ENCODE measurements around the gene SERPINB1. TPM values are rescaled to one million over a fixed set of nuclear protein-coding genes. Genes with fewer than 3 reads are reported as not detected.
"Not testable (repeated sequence)": the region's sequence is repeated elsewhere in the genome, so short reads cannot be mapped to it uniquely, and the experiment has no call there.

Gene SERPINB1
- total RNA-seq, 2 experiments from 2014 or later, result 55.1 to 57.1 TPM

DNA sequence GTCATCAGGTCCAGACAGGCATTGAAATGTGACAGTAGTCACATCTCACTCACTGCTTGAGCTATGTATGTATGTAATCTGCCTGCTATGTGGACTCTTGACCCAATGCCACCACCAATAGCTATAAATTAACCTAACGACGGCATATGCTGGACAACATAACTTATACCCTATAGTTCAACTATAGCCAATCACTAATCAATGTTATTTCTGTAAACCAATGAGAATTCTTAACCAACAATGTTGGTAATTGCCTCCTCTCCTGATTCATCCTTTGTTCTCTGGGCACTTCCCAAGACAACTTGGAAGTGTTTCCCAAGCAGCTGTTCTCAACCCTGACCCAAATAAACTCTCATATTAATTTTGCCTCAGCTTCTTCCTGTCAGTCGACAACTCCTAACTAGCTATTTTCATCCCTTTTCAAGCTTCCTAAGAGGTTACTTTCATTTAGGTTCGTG, 24.1 kb upstream of the SERPINB1 start:
- peaks cover 9% of the 10 kb centered on the region for H3K9me3 Mint-ChIP-seq (ENCODE audit: insufficient read depth)
- ATAC-seq (no peak), DNase-seq (no peak)
- POLR2A ChIA-PET, result interaction anchor here (0.7 to 1.6 kb wide), 2 partner anchors 8 to 203 kb away, joined by 4 to 7 read pairs; partner anchors contain the start of gene RIPK1
- H3K27ac Mint-ChIP-seq, result no peak overlapping the region
- H3K4me3 Mint-ChIP-seq, result no peak overlapping the region
- peaks cover 24% of the 10 kb centered on the region for H3K36me3 Mint-ChIP-seq (ENCODE audit: low read depth)
- no peaks in the 10 kb centered on the region for H3K27me3 Mint-ChIP-seq (ENCODE audit: low read depth)
- CTCF ChIA-PET, result interaction anchor here (0.7 to 5.9 kb wide), 6 partner anchors 13 to 74 kb away, joined by 3 to 32 read pairs (median 5); no protein-coding TSS in a partner anchor
- peaks cover 66% of the 10 kb centered on the region for H3K4me1 Mint-ChIP-seq (ENCODE audit: low read depth)

DNA sequence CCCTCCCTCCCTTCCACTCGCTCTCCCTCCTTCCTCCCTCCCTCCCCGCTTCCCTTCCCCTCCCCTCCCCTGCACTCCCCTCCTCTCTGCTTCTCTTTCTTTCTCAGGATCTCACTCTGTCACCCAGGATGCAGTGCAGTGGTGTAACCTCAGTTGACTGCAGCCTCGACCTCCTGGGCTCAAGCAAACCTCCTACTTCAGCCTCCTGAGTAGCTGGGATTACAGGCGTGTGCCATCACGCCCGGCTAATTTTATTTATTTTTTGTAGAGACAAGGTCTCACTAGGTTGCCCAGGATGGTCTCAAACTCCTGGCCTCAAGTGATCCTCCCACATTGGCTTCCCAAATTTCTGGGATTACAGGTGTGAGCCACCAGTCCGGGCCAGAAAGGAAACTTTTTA, 23.6 kb upstream of the SERPINB1 start:
- ChIA-PET CTCF (interaction anchor here (0.9 to 5.9 kb wide), 4 partner anchors 13 to 67 kb away, joined by 5 to 32 read pairs (median 6); no protein-coding TSS in a partner anchor), POLR2A (interaction anchor here (1.6 kb wide), 1 partner anchor 8 kb away, joined by 7 read pairs; no protein-coding TSS in a partner anchor)
- DNase-seq (no peak), ATAC-seq (no peak)
- H3K27ac Mint-ChIP-seq, result no peak overlapping the region
- peaks cover 26% of the 10 kb centered on the region for H3K36me3 Mint-ChIP-seq (ENCODE audit: low read depth)
- no peak overlapping the region for H3K4me3 Mint-ChIP-seq
- H3K4me1 Mint-ChIP-seq (ENCODE audit: low read depth), result peaks cover 70% of the 10 kb centered on the region
- peaks cover 9% of the 10 kb centered on the region for H3K9me3 Mint-ChIP-seq (ENCODE audit: insufficient read depth)
- no peaks in the 10 kb centered on the region for H3K27me3 Mint-ChIP-seq (ENCODE audit: low read depth)

DNA sequence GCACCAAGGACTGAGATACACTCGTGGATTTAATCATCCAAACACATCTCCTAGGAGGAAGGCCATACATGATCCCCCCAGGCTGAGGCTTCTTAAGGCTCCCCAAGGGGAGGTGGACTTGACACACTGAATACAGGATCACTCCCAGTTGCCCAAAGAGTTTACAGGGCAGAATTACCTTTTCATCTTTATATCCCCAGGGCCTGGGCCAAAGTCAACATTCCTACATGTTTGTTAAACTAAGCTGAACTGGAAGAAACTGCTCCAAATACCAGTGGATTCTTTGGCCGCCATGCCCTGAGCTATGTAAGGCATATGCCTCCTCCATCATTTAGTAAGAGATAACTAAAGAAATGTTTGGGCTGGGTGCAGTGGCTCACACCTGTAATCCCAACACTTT, 22.2 kb upstream of the SERPINB1 start:
- Mint-ChIP-seq H3K4me1 (ENCODE audit: low read depth) (peaks cover 72% of the 10 kb centered on the region), H3K36me3 (ENCODE audit: low read depth) (peaks cover 25% of the 10 kb centered on the region), H3K4me3 (no peak overlapping the region), H3K27ac (no peak overlapping the region), H3K9me3 (ENCODE audit: insufficient read depth) (peaks cover 4% of the 10 kb centered on the region), H3K27me3 (ENCODE audit: low read depth) (no peaks in the 10 kb centered on the region)
- POLR2A ChIA-PET, result no interaction called here
- no peak for ATAC-seq
- peak; percentile 16 for DNase-seq
- CTCF ChIA-PET, result no interaction called here

DNA sequence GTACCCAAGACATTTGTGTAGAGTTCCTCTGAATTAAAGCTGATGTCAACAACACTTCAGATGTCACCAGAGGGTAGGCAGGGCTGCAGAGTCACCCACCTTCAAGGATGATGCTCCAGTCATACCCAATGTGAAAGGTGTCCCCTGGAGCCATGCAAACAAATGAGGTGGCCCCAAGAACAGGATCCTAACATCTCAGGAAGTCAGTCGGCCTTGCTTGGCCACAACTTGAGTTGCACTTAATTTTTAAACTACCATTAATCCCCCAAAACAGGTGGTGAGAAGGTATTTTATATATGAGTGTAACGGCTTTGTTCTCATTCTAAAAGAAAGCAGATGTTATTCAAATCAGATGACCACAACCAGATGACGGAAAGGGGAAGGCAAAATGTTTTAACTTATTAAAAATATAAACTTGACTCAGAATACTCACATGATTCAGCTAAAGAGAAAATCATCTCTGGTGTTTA, 21.1 kb upstream of the SERPINB1 start:
- Mint-ChIP-seq H3K27ac (no peak overlapping the region), H3K4me1 (ENCODE audit: low read depth) (peaks cover 77% of the 10 kb centered on the region), H3K9me3 (ENCODE audit: insufficient read depth) (peaks cover 4% of the 10 kb centered on the region), H3K4me3 (no peak overlapping the region), H3K36me3 (ENCODE audit: low read depth) (peaks cover 25% of the 10 kb centered on the region), H3K27me3 (ENCODE audit: low read depth) (no peaks in the 10 kb centered on the region)
- peak; percentile 22 for DNase-seq
- ChIA-PET CTCF (interaction anchor here (1.0 kb wide), 1 partner anchor 72 kb away, joined by 3 read pairs; no protein-coding TSS in a partner anchor), POLR2A (interaction anchor here (0.9 to 1.2 kb wide), 2 partner anchors 41 to 80 kb away, joined by 3 read pairs; partner anchors contain the start of gene SERPINB9)
- no peak for ATAC-seq

DNA sequence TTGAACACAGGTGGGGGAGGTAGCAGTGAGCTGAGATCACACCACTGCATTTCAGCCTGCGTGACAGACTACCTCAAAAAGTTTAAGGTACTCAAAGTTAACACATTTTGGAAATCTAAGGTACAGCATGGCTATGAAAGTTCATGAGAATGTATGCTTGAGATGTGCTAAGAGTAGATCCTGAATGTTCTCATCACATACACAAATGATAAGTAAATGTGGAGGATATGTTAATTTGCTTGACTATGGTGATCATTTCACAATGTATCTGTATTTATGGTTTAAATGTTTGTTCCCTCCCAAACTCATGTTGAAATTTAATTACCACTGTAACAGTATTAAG, 20.1 kb upstream of the SERPINB1 start:
- Mint-ChIP-seq H3K4me3 (peak overlapping the region; percentile 44), H3K36me3 (ENCODE audit: low read depth) (peaks cover 25% of the 10 kb centered on the region), H3K27ac (peak overlapping the region; percentile 89), H3K27me3 (ENCODE audit: low read depth) (no peaks in the 10 kb centered on the region), H3K9me3 (ENCODE audit: insufficient read depth) (peaks cover 4% of the 10 kb centered on the region), H3K4me1 (ENCODE audit: low read depth) (peaks cover 86% of the 10 kb centered on the region)
- ChIA-PET POLR2A (interaction anchor here (0.9 to 2.1 kb wide), 6 partner anchors 9 to 79 kb away, joined by 3 to 24 read pairs (median 4); partner anchors contain the start of gene SERPINB9), CTCF (interaction anchor here (0.7 to 1.6 kb wide), 6 partner anchors 8 to 70 kb away, joined by 3 to 6 read pairs (median 3); no protein-coding TSS in a partner anchor)
- ATAC-seq, result no peak
- no peak for DNase-seq

DNA sequence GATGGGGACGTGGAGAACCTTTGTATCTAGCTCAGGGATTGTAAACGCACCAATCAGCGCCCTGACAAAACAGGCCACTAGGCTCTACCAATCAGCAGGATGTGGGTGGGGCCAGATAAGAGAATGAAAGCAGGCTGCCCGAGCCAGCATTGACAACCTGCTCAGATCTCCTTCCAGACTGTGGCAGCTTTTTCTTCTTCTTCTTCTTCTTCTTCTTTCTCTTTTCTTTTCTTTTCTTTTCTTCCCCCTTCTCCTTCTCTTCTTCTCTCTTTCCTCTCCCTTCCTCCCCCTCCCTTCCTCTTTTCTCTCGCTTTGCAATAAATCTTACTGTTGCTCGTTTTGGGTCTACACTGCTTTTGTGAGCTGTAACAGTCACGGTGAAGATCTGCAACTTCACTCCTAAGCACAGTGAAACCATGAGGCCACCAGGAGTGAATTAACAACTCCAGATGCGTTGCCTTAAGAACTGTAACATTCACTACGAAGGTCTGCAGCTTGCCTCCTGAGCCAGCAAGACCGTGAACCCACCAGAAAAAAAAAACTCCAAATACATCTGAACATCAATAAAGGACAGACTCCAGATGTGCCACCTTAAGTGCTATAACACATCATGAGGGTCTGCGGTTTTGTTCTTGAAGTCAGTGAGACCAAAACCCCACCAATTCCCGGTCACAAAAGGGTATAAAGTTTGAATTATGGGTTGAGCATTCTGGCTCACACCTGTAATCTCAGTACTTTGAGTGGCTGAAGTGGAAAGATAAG, 19.6 kb upstream of the SERPINB1 start:
- ChIA-PET POLR2A (interaction anchor here (0.7 to 2.1 kb wide), 11 partner anchors 10 to 128 kb away, joined by 3 to 24 read pairs (median 4); partner anchors contain the start of gene SERPINB9), CTCF (interaction anchor here (0.7 to 1.6 kb wide), 7 partner anchors 9 to 93 kb away, joined by 3 to 6 read pairs (median 3); no protein-coding TSS in a partner anchor)
- peak overlapping the region; percentile 44 for H3K4me3 Mint-ChIP-seq
- peaks cover 25% of the 10 kb centered on the region for H3K36me3 Mint-ChIP-seq (ENCODE audit: low read depth)
- ATAC-seq, result no peak
- H3K4me1 Mint-ChIP-seq (ENCODE audit: low read depth), result peaks cover 87% of the 10 kb centered on the region
- H3K27me3 Mint-ChIP-seq (ENCODE audit: low read depth), result no peaks in the 10 kb centered on the region
- H3K9me3 Mint-ChIP-seq (ENCODE audit: insufficient read depth), result peaks cover 4% of the 10 kb centered on the region
- peak overlapping the region; percentile 89 for H3K27ac Mint-ChIP-seq
- DNase-seq, result peak; percentile 57

DNA sequence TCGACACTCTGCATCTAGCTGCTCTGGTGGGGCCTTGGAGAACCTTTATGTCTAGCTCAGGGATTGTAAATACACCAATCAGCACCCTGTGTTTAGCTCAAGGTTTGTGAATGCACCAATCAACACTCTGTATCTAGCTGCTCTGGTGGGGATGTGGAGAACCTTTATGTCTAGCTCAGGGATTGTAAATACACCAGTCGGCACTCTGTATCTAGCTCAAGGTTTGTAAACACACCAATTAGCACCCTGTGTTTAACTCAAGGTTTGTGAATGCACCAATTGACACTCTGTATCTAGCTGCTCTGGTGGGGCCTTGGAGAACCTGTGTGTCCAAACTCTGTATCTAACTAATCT, 19.0 kb upstream of the SERPINB1 start:
- not testable (repeated sequence) for ATAC-seq; DNase-seq; H3K9me3 Mint-ChIP-seq (ENCODE audit: insufficient read depth); H3K27me3 Mint-ChIP-seq (ENCODE audit: low read depth)
- ChIA-PET POLR2A (interaction anchor here (0.7 to 2.1 kb wide), 10 partner anchors 10 to 129 kb away, joined by 3 to 24 read pairs (median 4); no protein-coding TSS in a partner anchor), CTCF (interaction anchor here (0.9 to 1.6 kb wide), 5 partner anchors 10 to 93 kb away, joined by 3 to 6 read pairs (median 3); no protein-coding TSS in a partner anchor)
- peaks cover 87% of the 10 kb centered on the region for H3K4me1 Mint-ChIP-seq (ENCODE audit: low read depth)
- peaks cover 25% of the 10 kb centered on the region for H3K36me3 Mint-ChIP-seq (ENCODE audit: low read depth)
- peak overlapping the region; percentile 89 for H3K27ac Mint-ChIP-seq
- peak overlapping the region; percentile 44 for H3K4me3 Mint-ChIP-seq

DNA sequence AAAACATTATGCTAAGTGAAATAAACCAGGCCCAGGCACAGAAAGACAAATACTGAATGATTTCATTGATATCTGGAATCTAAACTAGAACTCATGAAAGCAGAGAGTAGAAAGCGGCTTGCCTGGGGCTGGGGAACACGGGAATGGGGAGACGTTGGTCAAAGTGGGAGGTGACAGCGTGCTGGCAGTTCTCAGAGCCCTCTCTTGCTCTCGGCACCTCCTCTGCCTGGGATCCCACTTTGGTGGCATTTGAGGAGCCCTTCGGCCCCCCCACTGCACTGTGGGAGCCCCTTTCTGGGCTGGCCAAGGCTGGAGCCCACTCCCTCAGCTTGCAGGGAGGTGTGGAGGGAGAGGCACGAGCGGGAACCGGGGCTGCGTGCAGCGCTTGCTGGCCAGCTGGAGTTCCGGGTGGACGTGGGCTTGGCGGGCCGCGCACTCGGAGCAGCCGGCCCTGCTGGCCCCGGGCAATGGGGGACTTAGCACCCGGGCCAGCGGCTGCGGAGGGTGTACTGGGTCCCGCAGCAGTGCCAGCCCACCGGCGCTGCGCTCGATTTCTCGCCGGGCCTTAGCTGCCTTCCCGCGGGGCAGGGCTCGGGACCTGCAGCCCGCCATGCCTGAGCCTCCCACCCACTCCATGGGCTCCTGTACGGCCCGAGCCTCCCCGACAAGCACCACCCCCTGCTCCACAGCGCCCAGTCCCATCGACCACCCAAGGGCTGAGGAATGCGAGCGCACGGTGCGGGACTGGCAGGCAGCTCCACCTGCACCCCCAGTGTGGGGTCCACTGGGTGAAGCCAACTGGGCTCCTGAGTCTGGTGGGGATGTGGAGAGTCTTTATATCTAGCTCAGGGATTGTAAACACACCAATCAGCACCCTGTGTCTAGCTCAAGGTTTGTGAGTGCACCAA, 18.4 kb upstream of the SERPINB1 start:
- POLR2A ChIA-PET, result interaction anchor here (0.9 to 2.1 kb wide), 7 partner anchors 10 to 81 kb away, joined by 3 to 24 read pairs (median 6); no protein-coding TSS in a partner anchor
- H3K4me3 Mint-ChIP-seq; H3K9me3 Mint-ChIP-seq (ENCODE audit: insufficient read depth); H3K27me3 Mint-ChIP-seq (ENCODE audit: low read depth); ATAC-seq: not testable (repeated sequence)
- CTCF ChIA-PET, result interaction anchor here (0.9 to 1.4 kb wide), 3 partner anchors 13 to 94 kb away, joined by 3 to 5 read pairs (median 3); no protein-coding TSS in a partner anchor
- Mint-ChIP-seq H3K36me3 (ENCODE audit: low read depth) (peaks cover 25% of the 10 kb centered on the region), H3K27ac (peak overlapping the region; percentile 99), H3K4me1 (ENCODE audit: low read depth) (peaks cover 89% of the 10 kb centered on the region)
- DNase-seq, result peak; percentile 17

DNA sequence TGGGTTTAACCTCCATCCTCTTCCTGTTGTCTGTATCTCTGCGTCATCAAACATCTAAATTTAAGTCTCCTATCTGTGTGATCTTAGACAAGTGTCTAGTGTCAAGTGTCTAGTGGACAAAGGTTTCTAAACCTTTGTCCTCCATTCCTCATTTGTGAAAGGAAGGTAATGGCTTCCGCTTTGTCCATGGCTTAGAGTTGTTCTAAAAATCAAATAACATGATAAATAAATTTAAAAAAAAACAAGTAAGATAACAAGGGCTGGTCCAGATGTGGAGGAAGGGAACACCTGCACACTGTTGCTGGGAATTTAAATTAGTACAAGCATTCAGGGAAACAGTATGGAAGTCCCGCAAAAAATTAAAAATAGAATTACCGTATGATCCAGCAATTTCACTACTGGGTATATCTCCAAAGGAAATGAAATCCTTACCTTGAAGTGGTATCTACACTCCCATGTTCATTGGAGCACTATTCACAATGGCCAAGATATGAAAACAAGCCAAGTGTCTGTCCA, 17.6 kb upstream of the SERPINB1 start:
- CTCF ChIA-PET, result interaction anchor here (1.0 to 5.9 kb wide), 8 partner anchors 9 to 72 kb away, joined by 4 to 39 read pairs (median 11); no protein-coding TSS in a partner anchor
- H3K4me3 Mint-ChIP-seq, result peak overlapping the region; percentile 73
- no peak for ATAC-seq
- H3K9me3 Mint-ChIP-seq (ENCODE audit: insufficient read depth), result peaks cover 4% of the 10 kb centered on the region
- H3K4me1 Mint-ChIP-seq (ENCODE audit: low read depth), result peaks cover 91% of the 10 kb centered on the region
- H3K36me3 Mint-ChIP-seq (ENCODE audit: low read depth), result peaks cover 25% of the 10 kb centered on the region
- peak overlapping the region; percentile 99 for H3K27ac Mint-ChIP-seq
- no peaks in the 10 kb centered on the region for H3K27me3 Mint-ChIP-seq (ENCODE audit: low read depth)
- POLR2A ChIA-PET, result interaction anchor here (0.6 to 3.5 kb wide), 14 partner anchors 9 to 204 kb away, joined by 3 to 32 read pairs (median 6); partner anchors contain the start of gene SERPINB9
- DNase-seq, result no peak

DNA sequence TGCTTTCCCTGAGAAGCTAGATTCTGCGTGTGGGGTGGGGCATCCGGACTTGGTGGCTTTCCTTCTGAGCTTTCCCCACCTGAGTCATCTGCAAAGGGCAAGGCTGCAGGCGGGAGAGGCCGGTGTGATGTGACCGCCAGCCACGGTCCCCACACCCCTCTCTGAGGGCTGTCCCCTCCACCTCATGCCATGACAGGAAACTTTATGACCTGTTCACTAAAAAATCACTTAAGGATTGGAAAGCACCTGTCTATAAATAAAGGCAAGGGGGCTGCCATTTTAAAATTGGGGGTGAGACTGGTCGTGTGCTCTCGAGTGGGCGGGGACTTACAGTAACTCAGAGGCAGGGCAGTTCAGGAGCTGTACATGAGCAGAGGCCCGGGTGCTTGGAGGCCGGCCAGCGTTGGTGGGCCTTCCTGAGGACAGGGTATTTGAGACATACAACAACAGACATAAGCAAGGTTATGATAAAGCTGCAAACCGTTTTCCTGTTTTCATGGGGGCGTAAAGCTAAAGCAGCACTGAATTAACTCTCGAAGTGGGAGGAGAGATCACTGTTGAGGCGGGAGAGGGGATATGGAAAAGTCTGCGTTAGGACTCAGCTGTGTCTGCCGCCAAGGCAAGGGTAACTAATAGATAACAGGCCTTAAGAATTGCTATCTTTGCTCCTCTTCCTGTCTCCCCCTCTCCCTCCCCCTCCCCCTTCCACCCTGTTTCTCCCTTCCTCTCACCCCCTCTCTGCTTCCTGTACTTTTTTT, 16.1 kb upstream of the SERPINB1 start:
- POLR2A ChIA-PET, result interaction anchor here (0.6 to 3.5 kb wide), 20 partner anchors 8 to 206 kb away, joined by 3 to 32 read pairs (median 6); partner anchors contain the start of genes SERPINB1 and SERPINB9
- CTCF ChIA-PET, result interaction anchor here (0.7 to 5.9 kb wide), 13 partner anchors 11 to 133 kb away, joined by 3 to 39 read pairs (median 7); no protein-coding TSS in a partner anchor
- peak; percentile 60 for ATAC-seq

More for the DNA sequence above, 16.1 kb upstream of the SERPINB1 start:
- Mint-ChIP-seq H3K9me3 (ENCODE audit: insufficient read depth) (no peaks in the 10 kb centered on the region), H3K36me3 (ENCODE audit: low read depth) (peaks cover 23% of the 10 kb centered on the region), H3K4me3 (peak overlapping the region; percentile 73), H3K4me1 (ENCODE audit: low read depth) (peaks cover 92% of the 10 kb centered on the region), H3K27me3 (ENCODE audit: low read depth) (no peaks in the 10 kb centered on the region), H3K27ac (peak overlapping the region; percentile 99)
- DNase-seq, result peak; percentile 82
